Adrenal gland (tissue), 5 donors: ENCODE measurements around the gene FGFBP1.

Experiments used
- POLR2A ChIP-seq, 2 donors: fragments of 450-650 bp; IDR thresholded peaks; one replicate each; pipeline ENCODE4 v1.6.1; 2017; ENCODE audit warnings: antibody characterized with exemption in 2 of 2, mild to moderate bottlenecking in 2 of 2, moderate library complexity in 1 of 2
- TF ChIP-seq, protein P1 (sequence below), 6 experiments: fragments of 450-650 bp in 4 of 6; fragments of 200-600 bp in 2 of 6; sonication (generic) in 1 of 6; IDR thresholded peaks; 1 replicate in 5 of 6; 2 replicates in 1 of 6; pipeline versions ENCODE4 v1.5.1 to v1.8.0; 2016 to 2021; ENCODE audit warnings: antibody characterized with exemption in 6 of 6, mild to moderate bottlenecking in 2 of 6, moderate library complexity in 1 of 6
- donor health status: DM: no; HTN: no; CAD: no.

DNA sequence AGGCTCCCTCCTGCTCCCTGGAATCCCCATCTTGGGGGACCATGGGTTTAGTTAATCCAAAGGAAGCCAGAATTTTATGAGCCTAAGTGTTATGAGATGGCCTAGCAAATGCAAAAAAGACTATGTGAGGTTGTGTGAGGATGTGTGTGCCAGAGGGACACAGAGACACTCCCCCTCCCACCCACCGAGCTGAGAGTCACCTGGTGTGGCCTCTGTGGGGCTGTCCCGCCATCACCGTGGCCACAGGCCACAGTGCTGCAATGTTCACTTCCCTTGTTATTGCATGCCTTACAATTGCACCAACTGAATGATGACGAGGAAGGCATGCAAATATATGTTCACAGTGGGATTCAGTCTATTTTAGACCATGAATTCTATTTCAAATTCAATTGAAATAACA is 25.0 kb upstream of the FGFBP1 start:
- TF ChIP-seq, protein P1, sequence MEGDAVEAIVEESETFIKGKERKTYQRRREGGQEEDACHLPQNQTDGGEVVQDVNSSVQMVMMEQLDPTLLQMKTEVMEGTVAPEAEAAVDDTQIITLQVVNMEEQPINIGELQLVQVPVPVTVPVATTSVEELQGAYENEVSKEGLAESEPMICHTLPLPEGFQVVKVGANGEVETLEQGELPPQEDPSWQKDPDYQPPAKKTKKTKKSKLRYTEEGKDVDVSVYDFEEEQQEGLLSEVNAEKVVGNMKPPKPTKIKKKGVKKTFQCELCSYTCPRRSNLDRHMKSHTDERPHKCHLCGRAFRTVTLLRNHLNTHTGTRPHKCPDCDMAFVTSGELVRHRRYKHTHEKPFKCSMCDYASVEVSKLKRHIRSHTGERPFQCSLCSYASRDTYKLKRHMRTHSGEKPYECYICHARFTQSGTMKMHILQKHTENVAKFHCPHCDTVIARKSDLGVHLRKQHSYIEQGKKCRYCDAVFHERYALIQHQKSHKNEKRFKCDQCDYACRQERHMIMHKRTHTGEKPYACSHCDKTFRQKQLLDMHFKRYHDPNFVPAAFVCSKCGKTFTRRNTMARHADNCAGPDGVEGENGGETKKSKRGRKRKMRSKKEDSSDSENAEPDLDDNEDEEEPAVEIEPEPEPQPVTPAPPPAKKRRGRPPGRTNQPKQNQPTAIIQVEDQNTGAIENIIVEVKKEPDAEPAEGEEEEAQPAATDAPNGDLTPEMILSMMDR (IDR thresholded peaks at IDR 0.05): no peak
- TF ChIP-seq POLR2A (IDR thresholded peaks at IDR 0.05): no peak
